HepG2 (cell line): Measurements from ENCODE around the gene PPM1H. TPM values are rescaled to one million over a fixed set of nuclear protein-coding genes. Genes with fewer than 3 reads are reported as not detected.

ENCODE experiments used
- ATAC-seq: fragments of 200-7000 bp; cut with Tn5 transposase; 3 replicates; pipeline ENCODE4 v1.9.1; 2020; ENCODE audit warnings: mild to moderate bottlenecking, moderate library complexity
- BruUV-seq: library from RNA; stranded (reverse); fragments of 400-500 nt; replicated peaks from 2 replicates; lab custom pipeline; 2021; lab: Mats Ljungman, UMichigan
- CTCF ChIA-PET: fragments of 300-600 bp; formaldehyde crosslinking; extraction: SDS; loops from one replicate; lab custom pipeline; 2021; ENCODE audit warnings: low total read pairs, inconsistent platforms, low intra/inter-chr PET ratio; lab: Yijun Ruan, JAX
- POLR2A ChIA-PET: fragments of 350-600 bp; sonication (Branson Sonifier 250); formaldehyde crosslinking; loops from one replicate; lab custom pipeline; 2020; ENCODE audit warnings: antibody characterized with exemption, inconsistent platforms; lab: Yijun Ruan, JAX
- DNase-seq: peaks from one replicate; pipeline ENCODE4 v3.0.0-alpha.2; 2015; ENCODE audit warnings: low spot score
- FAIRE-seq: peaks from 3 replicates; lab custom pipeline; 2011; peaks lifted over from hg19 to GRCh38; lab: Jason Lieb, UNC
- H2AFZ ChIP-seq: one replicate; pipeline ENCODE4 v1.6.1; 2011; ENCODE audit warnings: low read length, inconsistent platforms
- H3K27ac ChIP-seq: fragments of 300-600 bp; 3 replicates; pipeline ENCODE4 v1.8.0; 2011; ENCODE audit warnings: mixed run types, mild to moderate bottlenecking, mixed read lengths, low read length, inconsistent platforms; ENCODE audit not compliant: insufficient read depth; ENCODE audit errors: extremely low read length
- H3K27me3 ChIP-seq, 2 experiments: fragments of 200-600 bp in 1 of 2; 2 replicates in 1 of 2; 3 replicates in 1 of 2; pipeline versions ENCODE4 v1.6.0 to v1.8.0; 2011; ENCODE audit warnings: low read length in 2 of 2, mild to moderate bottlenecking in 2 of 2, moderate library complexity in 2 of 2, inconsistent platforms in 1 of 2; ENCODE audit not compliant: insufficient read depth in 2 of 2, control insufficient read depth in 1 of 2
- H3K36me3 ChIP-seq, 2 experiments: fragments of 200-600 bp in 1 of 2; replicated peaks in 1 of 2; 2 replicates in 1 of 2; 3 replicates in 1 of 2; pipeline versions ENCODE4 v1.5.1 to v1.8.0; 2011; ENCODE audit warnings: low read length in 2 of 2, inconsistent platforms in 1 of 2; ENCODE audit not compliant: insufficient read depth in 2 of 2, control insufficient read depth in 1 of 2
- H3K4me1 ChIP-seq: 2 replicates; pipeline ENCODE4 v1.5.1; 2012; ENCODE audit warnings: low read length, inconsistent platforms; ENCODE audit not compliant: insufficient read depth
- H3K4me2 ChIP-seq: 2 replicates; pipeline ENCODE4 v1.6.0; 2011; ENCODE audit warnings: low read depth, low read length, inconsistent platforms
- H3K4me3 ChIP-seq, 3 experiments: fragments of 200-600 bp in 1 of 3; sonication (generic), shearing (Covaris generic) in 1 of 3; replicated peaks in 1 of 3; 2 replicates each; pipeline ENCODE4 v1.5.1; 2011 to 2016; ENCODE audit warnings: low read length in 3 of 3, inconsistent platforms in 2 of 3, low read depth in 2 of 3, mild to moderate bottlenecking in 2 of 3, control low read depth in 1 of 3, mixed read lengths in 1 of 3; ENCODE audit not compliant: insufficient read depth in 1 of 3
- H3K79me2 ChIP-seq: one replicate; pipeline ENCODE4 v1.6.1; 2011; ENCODE audit warnings: low read length, inconsistent platforms; ENCODE audit not compliant: insufficient read depth
- H3K9ac ChIP-seq: 2 replicates; pipeline ENCODE4 v1.6.0; 2011; ENCODE audit warnings: mild to moderate bottlenecking, low read depth, low read length, inconsistent platforms; ENCODE audit not compliant: insufficient read depth
- H3K9me3 ChIP-seq: 2 replicates; pipeline ENCODE4 v1.5.1; 2012; ENCODE audit warnings: mild to moderate bottlenecking, low read length
- H4K20me1 ChIP-seq: 2 replicates; pipeline ENCODE4 v1.6.0; 2011; ENCODE audit warnings: inconsistent platforms, mild to moderate bottlenecking, low read length, moderate library complexity; ENCODE audit not compliant: insufficient read depth
- ARHGAP35 ChIP-seq: sonication (generic); formaldehyde crosslinking; IDR thresholded peaks from 2 replicates; pipeline ENCODE4 v1.9.0; 2022; ENCODE audit warnings: mild to moderate bottlenecking, inconsistent platforms, moderate library complexity, missing genetic modification reagents, borderline replicate concordance
- DR1 ChIP-seq: sonication (generic); formaldehyde crosslinking; IDR thresholded peaks from 2 replicates; pipeline ENCODE4 v1.8.0; 2021; ENCODE audit warnings: mild to moderate bottlenecking, missing genetic modification reagents, inconsistent platforms
- GABPB1 ChIP-seq: IDR thresholded peaks from 2 replicates; pipeline ENCODE4 v1.6.1; 2016; ENCODE audit warnings: mild to moderate bottlenecking, missing genetic modification reagents, moderate library complexity, missing compliant biosample characterization
- GLI4 ChIP-seq: sonication (generic); formaldehyde crosslinking; IDR thresholded peaks from 2 replicates; pipeline ENCODE4 v1.5.1; 2020; ENCODE audit warnings: missing genetic modification reagents, mild to moderate bottlenecking, moderate library complexity, borderline replicate concordance
- IKZF4 ChIP-seq: sonication (generic); formaldehyde crosslinking; IDR thresholded peaks from 2 replicates; pipeline ENCODE4 v1.5.1; 2020; ENCODE audit warnings: borderline replicate concordance, mild to moderate bottlenecking, low read depth, missing genetic modification reagents; ENCODE audit errors: not compliant biosample characterization
- MTA1 ChIP-seq: sonication (generic); formaldehyde crosslinking; IDR thresholded peaks from 2 replicates; pipeline ENCODE4 v1.4.0; 2020; ENCODE audit warnings: missing genetic modification reagents, mild to moderate bottlenecking, borderline replicate concordance
- SRSF4 ChIP-seq: fragments of 200-400 bp; formaldehyde crosslinking; IDR thresholded peaks from one replicate; pipeline ENCODE4 v1.6.1; 2018; ENCODE audit warnings: mild to moderate bottlenecking, low read depth, low read length, moderate library complexity; ENCODE audit not compliant: poor library complexity, severe bottlenecking
- ZNF296 ChIP-seq: sonication (generic); formaldehyde crosslinking; conservative IDR thresholded peaks from 2 replicates; pipeline ENCODE4 v1.5.0; 2020; ENCODE audit warnings: mild to moderate bottlenecking, missing genetic modification reagents
- ZNF441 ChIP-seq: sonication (generic); formaldehyde crosslinking; IDR thresholded peaks from 2 replicates; pipeline ENCODE4 v1.7.0; 2021; ENCODE audit warnings: missing genetic modification reagents, borderline replicate concordance
- ZNF605 ChIP-seq: sonication (generic); formaldehyde crosslinking; IDR thresholded peaks from 2 replicates; pipeline ENCODE4 v1.8.0; 2022; ENCODE audit warnings: mild to moderate bottlenecking, missing genetic modification reagents
- WGBS: methylation state at CpG from one replicate; pipeline ENCODE4 v1.1.6; 2017; ENCODE audit warnings: low lambda C conversion rate; 5-methylcytosine and 5-hydroxymethylcytosine counted together
- in situ Hi-C: cut with HindIII; loops from 2 replicates; pipeline ENCODE4 v1.10.0; 2017; ENCODE audit warnings: low pct_unique_long_range_greater_than_20kb; ENCODE audit not compliant: extremely low pct_ligation_motif_present
- intact Hi-C: fragments of 100-400 bp; cut with micrococcal nuclease; formaldehyde crosslinking; loops from one replicate; pipeline ENCODE4 v1.10.0; 2022; ENCODE audit not compliant: unreplicated experiment
- polyA plus RNA-seq, 8 experiments: library from polyadenylated mRNA; depleted of rRNA in 3 of 8; stranded (reverse) in 7 of 8; unstranded in 1 of 8; fragments of >200 nt; fragmentation: Illumina TruSeq in 4 of 8; extraction: Trizol in 4 of 8; gene quantifications; 2 replicates each; pipeline versions ENCODE4 v1.2.1 to v1.2.3, GENCODE V29; 2011 to 2016; ENCODE audit warnings: low read depth in 4 of 8, missing spikeins in 1 of 8, mixed read lengths in 1 of 8; ENCODE audit not compliant: insufficient read depth in 1 of 8
- total RNA-seq, 5 experiments: library from RNA; depleted of rRNA; stranded (reverse); fragments of >200 nt; fragmentation: Illumina TruSeq; extraction: Trizol; gene quantifications; 2 replicates each; pipeline ENCODE4 v1.2.3, GENCODE V29; 2016; ENCODE audit warnings: low read depth in 1 of 5
- TF ChIP-seq, protein P1 (sequence below): sonication (generic); formaldehyde crosslinking; IDR thresholded peaks from 2 replicates; pipeline ENCODE4 v1.5.0; 2020; ENCODE audit warnings: mild to moderate bottlenecking, missing genetic modification reagents, borderline replicate concordance
- TF ChIP-seq, protein P2 (sequence below): sonication (generic); formaldehyde crosslinking; IDR thresholded peaks from 2 replicates; pipeline ENCODE4 v1.4.0; 2020; ENCODE audit warnings: mild to moderate bottlenecking, missing genetic modification reagents
- TF ChIP-seq, protein P3 (sequence below): sonication (generic); formaldehyde crosslinking; IDR thresholded peaks from 2 replicates; pipeline ENCODE4 v1.5.0; 2020; ENCODE audit warnings: mild to moderate bottlenecking, missing genetic modification reagents

The PPM1H gene
- total and polyA plus RNA-seq, 2 of the 13 experiments (the other 11 are each of a cell fraction or from before 2014, with no cell fraction given) = 29.1 to 38.1 TPM

DNA sequence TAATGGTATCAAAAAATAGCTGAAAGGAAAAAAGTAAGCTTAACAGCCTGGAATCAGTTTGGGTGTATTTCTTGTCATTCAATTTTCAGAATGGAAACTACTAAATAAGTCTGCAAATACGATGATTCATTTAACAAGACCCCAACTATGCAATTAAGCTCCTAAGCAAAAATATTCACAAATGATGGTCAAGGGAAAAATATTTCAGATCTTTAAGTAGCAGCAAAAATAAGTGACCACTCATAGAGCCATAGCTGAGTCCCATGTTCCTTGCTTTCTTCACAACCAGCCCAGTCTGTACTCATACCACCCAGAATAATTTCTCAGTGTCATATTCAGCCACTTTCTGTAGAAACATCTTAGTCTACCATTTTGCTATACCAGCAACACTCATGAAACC lies 185.4 kb downstream of the PPM1H start (continued):
- TF ChIP-seq, protein P1, sequence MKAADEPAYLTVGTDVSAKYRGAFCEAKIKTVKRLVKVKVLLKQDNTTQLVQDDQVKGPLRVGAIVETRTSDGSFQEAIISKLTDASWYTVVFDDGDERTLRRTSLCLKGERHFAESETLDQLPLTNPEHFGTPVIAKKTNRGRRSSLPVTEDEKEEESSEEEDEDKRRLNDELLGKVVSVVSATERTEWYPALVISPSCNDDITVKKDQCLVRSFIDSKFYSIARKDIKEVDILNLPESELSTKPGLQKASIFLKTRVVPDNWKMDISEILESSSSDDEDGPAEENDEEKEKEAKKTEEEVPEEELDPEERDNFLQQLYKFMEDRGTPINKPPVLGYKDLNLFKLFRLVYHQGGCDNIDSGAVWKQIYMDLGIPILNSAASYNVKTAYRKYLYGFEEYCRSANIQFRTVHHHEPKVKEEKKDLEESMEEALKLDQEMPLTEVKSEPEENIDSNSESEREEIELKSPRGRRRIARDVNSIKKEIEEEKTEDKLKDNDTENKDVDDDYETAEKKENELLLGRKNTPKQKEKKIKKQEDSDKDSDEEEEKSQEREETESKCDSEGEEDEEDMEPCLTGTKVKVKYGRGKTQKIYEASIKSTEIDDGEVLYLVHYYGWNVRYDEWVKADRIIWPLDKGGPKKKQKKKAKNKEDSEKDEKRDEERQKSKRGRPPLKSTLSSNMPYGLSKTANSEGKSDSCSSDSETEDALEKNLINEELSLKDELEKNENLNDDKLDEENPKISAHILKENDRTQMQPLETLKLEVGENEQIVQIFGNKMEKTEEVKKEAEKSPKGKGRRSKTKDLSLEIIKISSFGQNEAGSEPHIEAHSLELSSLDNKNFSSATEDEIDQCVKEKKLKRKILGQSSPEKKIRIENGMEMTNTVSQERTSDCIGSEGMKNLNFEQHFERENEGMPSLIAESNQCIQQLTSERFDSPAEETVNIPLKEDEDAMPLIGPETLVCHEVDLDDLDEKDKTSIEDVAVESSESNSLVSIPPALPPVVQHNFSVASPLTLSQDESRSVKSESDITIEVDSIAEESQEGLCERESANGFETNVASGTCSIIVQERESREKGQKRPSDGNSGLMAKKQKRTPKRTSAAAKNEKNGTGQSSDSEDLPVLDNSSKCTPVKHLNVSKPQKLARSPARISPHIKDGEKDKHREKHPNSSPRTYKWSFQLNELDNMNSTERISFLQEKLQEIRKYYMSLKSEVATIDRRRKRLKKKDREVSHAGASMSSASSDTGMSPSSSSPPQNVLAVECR (CRISPR knock-in tag) = no peak
- no peak for TF ChIP-seq GABPB1 (CRISPR knock-in tag)
- TF ChIP-seq ARHGAP35 (CRISPR knock-in tag) = no peak
- no peak for TF ChIP-seq GLI4 (CRISPR knock-in tag)

DNA sequence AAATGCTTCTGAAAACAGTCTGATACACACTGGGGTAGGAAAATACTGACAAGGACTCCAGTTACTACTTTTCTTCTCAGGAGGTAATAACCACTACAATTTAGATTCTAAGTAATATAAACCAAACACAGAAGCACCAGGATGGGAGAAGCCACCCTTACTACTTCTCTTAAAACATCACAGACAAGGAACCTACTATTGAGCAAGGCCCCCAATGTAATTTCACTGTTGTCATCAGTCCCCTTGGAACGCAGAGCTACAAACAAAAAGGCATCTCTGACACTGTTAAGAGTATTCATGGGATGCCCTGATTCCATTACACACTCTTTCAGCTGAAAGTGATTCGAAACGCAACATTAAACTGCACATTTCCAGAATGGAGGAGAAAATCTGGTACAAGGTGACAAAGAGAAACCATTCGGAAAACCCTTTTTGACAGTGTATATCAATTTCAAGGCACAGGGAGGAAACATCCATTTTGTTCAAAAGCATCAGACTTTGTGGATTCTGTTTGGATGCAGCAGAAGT lies 185.9 kb downstream of the PPM1H start:
- BruUV-seq = no TSS peak
- no peaks in the 10 kb centered on the region for H3K4me1 ChIP-seq
- in situ Hi-C loops (no loop called here), intact Hi-C loops (no loop called here)
- H3K4me2 ChIP-seq = no peak overlapping the region
- no peak overlapping the region for H3K4me3 ChIP-seq
- WGBS = 98% methylated on average over 4 of the region's 4 CpGs
- no peak overlapping the region for H3K9ac ChIP-seq
- no peaks in the 10 kb centered on the region for H3K79me2 ChIP-seq
- no peaks in the 10 kb centered on the region for H3K27me3 ChIP-seq
- H3K27ac ChIP-seq = no peak overlapping the region
- no peaks in the 10 kb centered on the region for H3K9me3 ChIP-seq
- DNase-seq (no peak), FAIRE-seq (no peak), ATAC-seq (no peak)
- POLR2A ChIA-PET = no interaction called here
- no peaks in the 10 kb centered on the region for H4K20me1 ChIP-seq
- H3K36me3 ChIP-seq = peaks cover 4 to 18% of the 10 kb centered on the region in 2 experiments
- no peak overlapping the region for H2AFZ ChIP-seq
- CTCF ChIA-PET = no interaction called here
- TF ChIP-seq ZNF441 (CRISPR knock-in tag) = no peak
- TF ChIP-seq SRSF4 = no peak
- TF ChIP-seq, protein P2, sequence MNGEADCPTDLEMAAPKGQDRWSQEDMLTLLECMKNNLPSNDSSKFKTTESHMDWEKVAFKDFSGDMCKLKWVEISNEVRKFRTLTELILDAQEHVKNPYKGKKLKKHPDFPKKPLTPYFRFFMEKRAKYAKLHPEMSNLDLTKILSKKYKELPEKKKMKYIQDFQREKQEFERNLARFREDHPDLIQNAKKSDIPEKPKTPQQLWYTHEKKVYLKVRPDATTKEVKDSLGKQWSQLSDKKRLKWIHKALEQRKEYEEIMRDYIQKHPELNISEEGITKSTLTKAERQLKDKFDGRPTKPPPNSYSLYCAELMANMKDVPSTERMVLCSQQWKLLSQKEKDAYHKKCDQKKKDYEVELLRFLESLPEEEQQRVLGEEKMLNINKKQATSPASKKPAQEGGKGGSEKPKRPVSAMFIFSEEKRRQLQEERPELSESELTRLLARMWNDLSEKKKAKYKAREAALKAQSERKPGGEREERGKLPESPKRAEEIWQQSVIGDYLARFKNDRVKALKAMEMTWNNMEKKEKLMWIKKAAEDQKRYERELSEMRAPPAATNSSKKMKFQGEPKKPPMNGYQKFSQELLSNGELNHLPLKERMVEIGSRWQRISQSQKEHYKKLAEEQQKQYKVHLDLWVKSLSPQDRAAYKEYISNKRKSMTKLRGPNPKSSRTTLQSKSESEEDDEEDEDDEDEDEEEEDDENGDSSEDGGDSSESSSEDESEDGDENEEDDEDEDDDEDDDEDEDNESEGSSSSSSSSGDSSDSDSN (CRISPR knock-in tag) = no peak
- no peak for TF ChIP-seq ZNF296 (CRISPR knock-in tag)
- no peak for TF ChIP-seq MTA1
- no peak for TF ChIP-seq IKZF4 (CRISPR knock-in tag)
- TF ChIP-seq DR1 = no peak
- TF ChIP-seq, protein P3, sequence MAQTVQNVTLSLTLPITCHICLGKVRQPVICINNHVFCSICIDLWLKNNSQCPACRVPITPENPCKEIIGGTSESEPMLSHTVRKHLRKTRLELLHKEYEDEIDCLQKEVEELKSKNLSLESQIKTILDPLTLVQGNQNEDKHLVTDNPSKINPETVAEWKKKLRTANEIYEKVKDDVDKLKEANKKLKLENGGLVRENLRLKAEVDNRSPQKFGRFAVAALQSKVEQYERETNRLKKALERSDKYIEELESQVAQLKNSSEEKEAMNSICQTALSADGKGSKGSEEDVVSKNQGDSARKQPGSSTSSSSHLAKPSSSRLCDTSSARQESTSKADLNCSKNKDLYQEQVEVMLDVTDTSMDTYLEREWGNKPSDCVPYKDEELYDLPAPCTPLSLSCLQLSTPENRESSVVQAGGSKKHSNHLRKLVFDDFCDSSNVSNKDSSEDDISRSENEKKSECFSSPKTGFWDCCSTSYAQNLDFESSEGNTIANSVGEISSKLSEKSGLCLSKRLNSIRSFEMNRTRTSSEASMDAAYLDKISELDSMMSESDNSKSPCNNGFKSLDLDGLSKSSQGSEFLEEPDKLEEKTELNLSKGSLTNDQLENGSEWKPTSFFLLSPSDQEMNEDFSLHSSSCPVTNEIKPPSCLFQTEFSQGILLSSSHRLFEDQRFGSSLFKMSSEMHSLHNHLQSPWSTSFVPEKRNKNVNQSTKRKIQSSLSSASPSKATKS (CRISPR knock-in tag) = no peak
- no peak for TF ChIP-seq ZNF605
